Measurements from ENCODE around the gene ALDH1B1.
"Not testable (repeated sequence)": the region's sequence is repeated elsewhere in the genome, so short reads cannot be mapped to it uniquely, and the experiment has no call there.

ALDH1B1 gene

DNA sequence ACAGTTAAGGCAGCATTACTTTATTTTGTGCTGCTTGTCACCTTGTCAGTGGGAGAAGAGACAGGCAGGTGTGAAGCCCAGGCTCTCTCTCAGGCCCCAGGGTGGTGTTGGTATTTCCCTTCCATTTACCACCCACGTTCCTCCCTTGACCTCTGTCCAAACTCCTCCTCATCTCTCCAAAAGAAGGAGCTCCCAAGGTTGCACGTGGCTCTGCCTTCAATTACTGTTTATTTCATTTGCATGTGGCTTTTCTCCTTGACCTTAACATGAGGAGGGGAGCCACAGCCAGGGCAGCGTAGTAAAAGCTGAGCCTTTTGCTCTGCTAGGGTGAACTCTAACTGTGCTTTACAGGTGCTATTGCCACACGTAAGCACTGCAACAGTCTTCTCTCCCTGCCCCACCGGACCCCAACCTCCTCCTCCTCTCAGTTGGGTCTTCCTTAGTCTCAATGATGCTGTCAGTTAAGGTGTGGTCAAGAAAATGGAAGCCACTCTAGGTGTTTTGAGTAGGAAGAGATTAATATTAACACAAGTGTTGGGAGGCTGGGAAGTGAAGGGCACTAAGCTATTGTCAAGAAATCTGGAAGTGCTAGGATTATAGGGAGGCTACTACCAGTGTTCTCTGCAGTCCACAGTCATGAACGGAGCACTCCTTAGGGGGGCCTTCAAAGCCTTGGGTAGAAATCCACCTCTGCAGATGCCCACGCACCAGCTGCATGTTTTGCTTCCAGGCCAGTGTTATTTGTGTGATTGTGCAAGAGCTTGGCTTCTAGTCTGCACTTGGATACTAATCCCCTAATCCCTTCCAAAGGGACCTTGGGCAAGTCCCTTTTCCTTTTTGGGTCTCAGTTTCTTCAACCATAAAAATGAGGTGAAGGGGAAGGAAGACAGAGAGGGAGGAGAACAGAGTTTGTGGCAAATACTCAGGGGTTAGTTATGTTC, 3.9 kb upstream of the ALDH1B1 start:
- no peak for DNase-seq
- H3K4me1 Mint-ChIP-seq: peaks cover 10% of the 10 kb centered on the region
- no peak overlapping the region for H3K27ac Mint-ChIP-seq
- H3K9me3 Mint-ChIP-seq: no peaks in the 10 kb centered on the region
- ATAC-seq: no peak
- no peak overlapping the region for H3K4me3 Mint-ChIP-seq
- H3K27me3 Mint-ChIP-seq: peaks cover 19% of the 10 kb centered on the region
- no peaks in the 10 kb centered on the region for H3K36me3 Mint-ChIP-seq (ENCODE audit: low read depth)

DNA sequence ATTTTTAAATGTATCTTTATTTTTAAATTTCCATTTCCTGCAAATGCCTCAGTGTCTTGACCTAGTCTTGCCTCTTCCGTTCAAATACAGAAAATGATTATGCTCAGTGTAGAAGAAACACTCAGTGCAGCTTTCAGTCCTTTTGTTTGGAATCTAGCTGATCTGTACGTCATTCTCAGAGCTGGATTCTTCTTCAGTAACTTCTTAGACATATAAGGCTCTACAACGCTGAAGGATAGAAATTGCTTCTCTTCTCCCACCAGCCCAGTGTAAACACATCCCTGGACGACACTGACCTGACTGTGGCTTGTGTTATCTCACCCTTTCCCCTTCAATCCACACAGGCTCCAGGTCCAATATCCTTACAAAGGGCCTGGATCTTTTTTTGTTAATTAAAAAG, 3.2 kb upstream of the ALDH1B1 start:
- Mint-ChIP-seq H3K4me1 (peaks cover 15% of the 10 kb centered on the region), H3K27me3 (peaks cover 19% of the 10 kb centered on the region), H3K4me3 (no peak overlapping the region), H3K9me3 (no peaks in the 10 kb centered on the region), H3K27ac (no peak overlapping the region), H3K36me3 (ENCODE audit: low read depth) (peaks cover under 1% of the 10 kb centered on the region)
- DNase-seq: no peak
- no peak for ATAC-seq

DNA sequence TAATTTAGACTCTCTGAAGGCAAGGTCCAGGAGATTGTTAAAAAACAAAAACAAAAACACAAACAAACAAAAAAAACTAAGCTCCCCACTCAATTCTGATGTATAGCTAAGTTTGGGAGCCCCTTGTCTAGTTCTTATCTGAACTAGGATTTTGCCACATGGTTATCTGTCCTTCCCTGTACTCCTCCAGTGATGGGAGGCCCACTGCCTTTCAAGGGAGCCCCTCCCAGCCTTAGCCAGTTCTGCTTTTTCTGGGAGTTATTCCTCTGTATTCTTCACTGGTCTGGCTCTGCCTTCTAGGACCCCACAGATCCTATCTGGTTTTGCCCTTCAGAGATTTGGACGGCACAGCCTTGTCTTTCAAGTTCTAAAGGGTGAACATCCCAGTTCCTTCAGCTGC, 2.1 kb upstream of the ALDH1B1 start:
- DNase-seq (no peak), ATAC-seq (no peak)
- H3K27me3 Mint-ChIP-seq: peaks cover 11% of the 10 kb centered on the region
- peaks cover 15% of the 10 kb centered on the region for H3K4me1 Mint-ChIP-seq
- H3K4me3 Mint-ChIP-seq: no peak overlapping the region
- peaks cover 8% of the 10 kb centered on the region for H3K36me3 Mint-ChIP-seq (ENCODE audit: low read depth)
- H3K9me3 Mint-ChIP-seq: no peaks in the 10 kb centered on the region
- H3K27ac Mint-ChIP-seq: no peak overlapping the region

DNA sequence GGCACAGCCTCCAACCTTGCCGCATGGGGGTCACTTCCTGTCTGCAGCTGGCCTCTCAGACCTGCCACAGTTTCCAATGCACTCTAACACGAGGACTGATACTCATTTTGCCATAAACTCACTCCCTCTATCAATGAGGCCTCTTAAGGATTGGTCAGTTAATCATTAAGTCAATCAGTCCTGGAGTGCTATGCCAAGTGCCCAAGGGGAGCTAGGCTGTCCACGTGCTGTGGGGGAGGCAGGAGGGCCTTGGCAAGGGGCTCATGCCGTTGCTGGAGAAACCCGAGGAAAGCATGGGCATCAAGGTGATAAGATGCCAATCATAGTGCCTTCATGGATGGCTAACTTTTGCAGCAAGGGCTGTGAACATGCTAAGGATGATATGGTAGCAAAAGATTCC, 1.7 kb upstream of the ALDH1B1 start:
- peak overlapping the region; percentile 15 for H3K4me3 Mint-ChIP-seq
- peaks cover 15% of the 10 kb centered on the region for H3K4me1 Mint-ChIP-seq
- DNase-seq (no peak), ATAC-seq (no peak)
- no peaks in the 10 kb centered on the region for H3K9me3 Mint-ChIP-seq
- H3K36me3 Mint-ChIP-seq (ENCODE audit: low read depth): peaks cover 11% of the 10 kb centered on the region
- H3K27me3 Mint-ChIP-seq: peaks cover 9% of the 10 kb centered on the region
- H3K27ac Mint-ChIP-seq: no peak overlapping the region

DNA sequence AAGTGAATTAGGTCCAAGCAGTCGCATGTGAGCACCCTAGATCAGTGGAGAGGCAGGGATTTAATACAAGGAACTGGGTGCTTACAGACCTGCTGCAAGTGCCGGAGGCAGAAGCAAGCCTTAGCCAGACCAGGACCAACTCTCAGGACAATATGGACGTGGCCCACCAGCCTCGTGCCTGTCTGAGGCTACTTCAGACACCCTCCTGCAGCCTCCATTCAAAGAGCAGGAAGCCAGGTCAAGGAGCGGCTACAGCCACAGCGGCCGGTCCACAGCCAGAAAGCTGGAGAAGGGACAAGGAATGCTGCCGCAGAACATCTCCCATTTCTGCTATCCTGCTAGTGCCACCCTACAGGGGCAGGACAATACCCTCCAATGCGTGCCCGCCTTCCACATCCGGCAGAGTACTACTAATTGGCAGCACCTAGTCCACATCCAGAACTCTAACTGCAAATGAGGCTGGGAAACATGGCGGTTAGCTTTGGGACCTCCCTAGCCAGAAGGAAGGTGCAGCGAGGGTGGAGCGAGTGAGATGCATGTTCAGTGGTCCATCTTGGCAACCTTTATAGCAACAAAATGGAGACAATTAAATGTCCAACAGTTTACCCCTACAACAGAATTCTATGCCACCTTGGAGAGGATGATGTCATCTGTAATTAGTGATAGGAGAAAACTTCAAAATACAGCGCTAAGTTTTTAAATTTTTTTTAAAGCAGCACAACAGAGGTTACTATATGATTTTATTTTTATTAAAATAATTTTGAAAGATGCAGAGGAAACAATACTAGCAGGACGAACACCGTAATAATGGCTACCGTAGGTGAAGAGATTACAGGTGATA, 1.0 kb upstream of the ALDH1B1 start:
- Mint-ChIP-seq H3K4me1 (peaks cover 15% of the 10 kb centered on the region), H3K4me3 (peak overlapping the region; percentile 89), H3K27me3 (peaks cover 9% of the 10 kb centered on the region), H3K36me3 (ENCODE audit: low read depth) (peaks cover 17% of the 10 kb centered on the region), H3K27ac (peak overlapping the region; percentile 83), H3K9me3 (no peaks in the 10 kb centered on the region)
- ATAC-seq (no peak), DNase-seq (no peak)

DNA sequence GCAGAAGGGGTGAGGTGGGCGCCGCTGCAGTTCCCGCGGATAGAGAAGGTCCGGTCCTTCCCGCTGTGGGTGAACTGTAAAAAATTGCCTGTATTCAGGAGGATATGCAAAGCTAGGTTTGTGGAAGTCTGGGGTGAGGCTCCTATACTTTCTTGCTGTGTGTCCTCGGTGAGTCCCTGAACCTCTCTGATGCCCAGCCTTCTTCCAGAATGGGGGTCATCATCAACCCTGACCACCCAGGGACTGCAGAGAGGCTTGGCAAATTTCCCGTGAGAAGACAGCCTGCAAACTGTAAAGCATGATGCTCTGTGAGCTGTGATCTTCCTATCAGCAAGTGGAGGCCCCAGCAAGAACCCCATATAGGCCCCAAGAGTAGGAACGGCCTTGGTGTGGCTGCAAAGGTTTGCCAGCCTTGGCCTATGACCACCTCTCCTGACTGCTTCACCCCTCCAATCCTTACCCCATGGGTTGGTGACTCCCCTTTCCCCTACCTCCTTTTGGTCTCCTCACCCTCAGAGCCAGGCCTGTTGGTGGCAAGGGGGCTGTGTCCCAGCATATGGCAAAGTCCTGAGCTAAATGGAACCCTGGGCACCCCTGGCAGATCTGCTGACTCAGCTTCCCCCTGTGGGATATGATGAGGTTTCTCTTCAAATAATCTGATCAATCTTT, 760 bp downstream of the ALDH1B1 start:
- no peak for ATAC-seq
- no peaks in the 10 kb centered on the region for H3K9me3 Mint-ChIP-seq
- peak; percentile 2 for DNase-seq
- peaks cover 31% of the 10 kb centered on the region for H3K36me3 Mint-ChIP-seq (ENCODE audit: low read depth)
- peak overlapping the region; percentile 89 for H3K4me3 Mint-ChIP-seq
- H3K27me3 Mint-ChIP-seq: peaks cover 6% of the 10 kb centered on the region
- peak overlapping the region; percentile 88 for H3K27ac Mint-ChIP-seq
- peaks cover 15% of the 10 kb centered on the region for H3K4me1 Mint-ChIP-seq

DNA sequence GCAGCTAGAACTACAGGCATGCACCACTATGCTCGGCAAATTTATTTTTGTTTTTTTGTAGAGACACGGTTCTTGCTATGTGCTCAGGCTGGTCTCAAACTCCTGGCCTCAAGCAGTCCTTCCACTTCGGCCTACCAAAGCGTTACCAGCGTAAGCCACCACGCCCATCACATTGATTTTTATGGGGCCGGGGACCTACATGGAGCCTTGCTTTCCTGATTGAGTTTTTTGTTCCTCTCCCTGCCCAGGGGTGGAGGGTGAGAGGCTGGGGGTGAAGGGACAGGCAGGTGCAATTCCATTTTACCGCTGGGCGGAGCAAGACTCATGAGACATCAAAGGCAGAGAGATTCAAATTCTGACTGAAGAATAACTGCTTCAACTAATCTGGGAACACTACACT, 1.9 kb downstream of the ALDH1B1 start:
- peaks cover 6% of the 10 kb centered on the region for H3K27me3 Mint-ChIP-seq
- H3K36me3 Mint-ChIP-seq (ENCODE audit: low read depth): peaks cover 37% of the 10 kb centered on the region
- H3K4me1 Mint-ChIP-seq: peaks cover 15% of the 10 kb centered on the region
- H3K27ac Mint-ChIP-seq: no peak overlapping the region
- H3K9me3 Mint-ChIP-seq: no peaks in the 10 kb centered on the region
- DNase-seq: no peak
- ATAC-seq: no peak
- H3K4me3 Mint-ChIP-seq: no peak overlapping the region

DNA sequence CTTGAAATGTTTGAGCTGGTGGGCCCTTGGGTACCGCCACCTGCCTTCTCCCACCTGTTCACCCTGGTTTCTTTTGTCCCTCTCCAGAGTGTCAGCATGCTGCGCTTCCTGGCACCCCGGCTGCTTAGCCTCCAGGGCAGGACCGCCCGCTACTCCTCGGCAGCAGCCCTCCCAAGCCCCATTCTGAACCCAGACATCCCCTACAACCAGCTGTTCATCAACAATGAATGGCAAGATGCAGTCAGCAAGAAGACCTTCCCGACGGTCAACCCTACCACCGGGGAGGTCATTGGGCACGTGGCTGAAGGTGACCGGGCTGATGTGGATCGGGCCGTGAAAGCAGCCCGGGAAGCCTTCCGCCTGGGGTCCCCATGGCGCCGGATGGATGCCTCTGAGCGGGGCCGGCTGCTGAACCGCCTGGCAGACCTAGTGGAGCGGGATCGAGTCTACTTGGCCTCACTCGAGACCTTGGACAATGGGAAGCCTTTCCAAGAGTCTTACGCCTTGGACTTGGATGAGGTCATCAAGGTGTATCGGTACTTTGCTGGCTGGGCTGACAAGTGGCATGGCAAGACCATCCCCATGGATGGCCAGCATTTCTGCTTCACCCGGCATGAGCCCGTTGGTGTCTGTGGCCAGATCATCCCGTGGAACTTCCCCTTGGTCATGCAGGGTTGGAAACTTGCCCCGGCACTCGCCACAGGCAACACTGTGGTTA, 3.3 kb downstream of the ALDH1B1 start:
- Mint-ChIP-seq H3K4me3 (no peak overlapping the region), H3K36me3 (ENCODE audit: low read depth) (peaks cover 39% of the 10 kb centered on the region), H3K27me3 (peaks cover 6% of the 10 kb centered on the region), H3K9me3 (no peaks in the 10 kb centered on the region), H3K4me1 (peaks cover 15% of the 10 kb centered on the region), H3K27ac (no peak overlapping the region)
- ATAC-seq: no peak
- no peak for DNase-seq

DNA sequence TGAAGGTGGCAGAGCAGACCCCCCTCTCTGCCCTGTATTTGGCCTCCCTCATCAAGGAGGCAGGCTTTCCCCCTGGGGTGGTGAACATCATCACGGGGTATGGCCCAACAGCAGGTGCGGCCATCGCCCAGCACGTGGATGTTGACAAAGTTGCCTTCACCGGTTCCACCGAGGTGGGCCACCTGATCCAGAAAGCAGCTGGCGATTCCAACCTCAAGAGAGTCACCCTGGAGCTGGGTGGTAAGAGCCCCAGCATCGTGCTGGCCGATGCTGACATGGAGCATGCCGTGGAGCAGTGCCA, 3.8 kb downstream of the ALDH1B1 start:
- no peak overlapping the region for H3K4me3 Mint-ChIP-seq

DNA sequence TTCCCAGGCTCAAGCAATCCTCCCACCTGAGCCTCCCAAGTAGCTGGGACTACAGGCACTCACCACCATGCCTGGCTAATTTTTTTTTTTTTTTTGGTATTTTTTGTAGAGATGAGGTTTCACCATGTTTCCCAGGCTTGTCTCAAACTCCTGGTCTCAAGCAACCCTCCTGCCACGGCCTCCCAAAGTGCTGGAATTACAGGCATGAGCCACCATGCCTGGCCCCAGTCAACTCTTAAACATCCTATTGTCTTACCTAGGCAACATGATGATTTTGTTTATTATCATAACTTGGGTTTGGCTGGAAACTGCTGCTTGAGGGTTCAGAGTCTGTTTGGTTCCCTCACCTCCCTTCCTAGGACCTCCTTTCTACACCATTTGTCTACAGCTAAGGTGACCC, 6.7 kb downstream of the ALDH1B1 start:
- H3K9me3 Mint-ChIP-seq, H3K4me3 Mint-ChIP-seq, H3K4me1 Mint-ChIP-seq, ATAC-seq, DNase-seq, H3K27me3 Mint-ChIP-seq, H3K27ac Mint-ChIP-seq: not testable (repeated sequence)
- peaks cover 39% of the 10 kb centered on the region for H3K36me3 Mint-ChIP-seq (ENCODE audit: low read depth)

More for the DNA sequence above, 3.8 kb downstream of the ALDH1B1 start:
- no peak for DNase-seq
- H3K27ac Mint-ChIP-seq: no peak overlapping the region
- H3K27me3 Mint-ChIP-seq: peaks cover 9% of the 10 kb centered on the region
- no peak for ATAC-seq
- peaks cover 39% of the 10 kb centered on the region for H3K36me3 Mint-ChIP-seq (ENCODE audit: low read depth)
- peaks cover 15% of the 10 kb centered on the region for H3K4me1 Mint-ChIP-seq
- no peaks in the 10 kb centered on the region for H3K9me3 Mint-ChIP-seq

DNA sequence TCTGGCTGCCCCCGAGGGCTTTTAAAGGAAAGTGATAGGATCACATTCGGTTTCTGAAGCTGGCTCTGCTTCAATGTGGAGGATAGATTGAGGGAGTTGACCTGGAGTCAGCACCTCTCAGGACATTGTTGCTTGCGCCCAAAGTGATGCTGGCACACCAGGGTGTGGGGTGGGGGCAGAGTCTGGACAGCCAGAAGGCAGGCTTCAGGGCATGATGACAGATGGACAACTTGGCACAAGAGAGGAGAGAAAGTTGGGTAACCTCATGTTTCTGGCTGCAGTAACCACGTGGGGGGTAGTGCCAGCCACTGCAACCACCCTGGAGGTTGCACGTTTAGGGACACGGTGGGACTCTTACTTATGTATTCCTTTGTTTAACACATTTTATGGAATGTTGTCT, 9.5 kb downstream of the ALDH1B1 start:
- no peak for DNase-seq
- Mint-ChIP-seq H3K27ac (no peak overlapping the region), H3K27me3 (peaks cover 21% of the 10 kb centered on the region), H3K36me3 (ENCODE audit: low read depth) (peaks cover 18% of the 10 kb centered on the region), H3K4me1 (no peaks in the 10 kb centered on the region), H3K4me3 (no peak overlapping the region), H3K9me3 (no peaks in the 10 kb centered on the region)
- no peak for ATAC-seq

DNA sequence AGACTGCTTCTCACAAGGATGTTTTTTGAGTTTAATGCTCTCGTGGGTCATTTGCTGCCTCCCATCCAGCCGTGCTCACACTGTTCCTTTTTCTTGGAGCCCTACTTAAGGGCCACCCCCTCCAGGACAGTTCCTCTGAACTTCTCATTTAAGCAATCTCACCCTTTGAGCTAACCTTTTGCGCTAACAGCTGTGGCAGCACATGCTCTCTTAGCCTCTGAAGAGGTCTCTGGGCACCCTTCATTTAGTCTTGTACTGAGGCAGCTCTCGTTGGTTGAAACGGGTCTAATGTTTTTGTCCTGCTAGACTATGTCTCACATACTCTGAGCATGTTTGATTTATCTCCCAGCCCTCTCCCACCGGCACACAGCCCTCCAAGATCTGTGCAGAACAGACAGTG, 11.8 kb downstream of the ALDH1B1 start:
- Mint-ChIP-seq H3K9me3 (no peaks in the 10 kb centered on the region), H3K36me3 (ENCODE audit: low read depth) (peaks cover 3% of the 10 kb centered on the region), H3K27ac (no peak overlapping the region), H3K4me3 (no peak overlapping the region), H3K27me3 (peaks cover 21% of the 10 kb centered on the region), H3K4me1 (no peaks in the 10 kb centered on the region)
- ATAC-seq: no peak
- no peak for DNase-seq

DNA sequence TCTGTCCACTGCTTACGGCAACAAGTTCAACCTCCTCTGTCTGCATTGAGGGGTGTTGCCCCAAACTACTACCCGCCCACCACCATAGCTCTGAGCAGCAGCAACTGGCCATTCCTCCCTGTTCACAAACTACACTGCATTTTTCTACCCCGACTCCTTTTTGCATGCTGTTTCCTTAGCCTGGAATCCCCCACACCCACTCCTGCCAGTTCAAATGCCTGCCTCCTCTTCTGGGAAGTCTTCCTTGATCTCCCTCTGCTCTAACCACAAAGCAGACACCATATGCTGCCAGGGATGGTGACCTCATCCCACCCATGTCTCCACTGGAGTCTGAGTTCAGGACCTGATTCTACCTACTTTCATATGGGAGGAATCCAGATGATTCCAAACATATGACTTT, 13.3 kb downstream of the ALDH1B1 start:
- no peaks in the 10 kb centered on the region for H3K36me3 Mint-ChIP-seq (ENCODE audit: low read depth)
- no peaks in the 10 kb centered on the region for H3K4me1 Mint-ChIP-seq
- peaks cover 21% of the 10 kb centered on the region for H3K27me3 Mint-ChIP-seq
- ATAC-seq: no peak
- H3K9me3 Mint-ChIP-seq: no peaks in the 10 kb centered on the region
- DNase-seq: no peak
- H3K4me3 Mint-ChIP-seq: no peak overlapping the region
- no peak overlapping the region for H3K27ac Mint-ChIP-seq

DNA sequence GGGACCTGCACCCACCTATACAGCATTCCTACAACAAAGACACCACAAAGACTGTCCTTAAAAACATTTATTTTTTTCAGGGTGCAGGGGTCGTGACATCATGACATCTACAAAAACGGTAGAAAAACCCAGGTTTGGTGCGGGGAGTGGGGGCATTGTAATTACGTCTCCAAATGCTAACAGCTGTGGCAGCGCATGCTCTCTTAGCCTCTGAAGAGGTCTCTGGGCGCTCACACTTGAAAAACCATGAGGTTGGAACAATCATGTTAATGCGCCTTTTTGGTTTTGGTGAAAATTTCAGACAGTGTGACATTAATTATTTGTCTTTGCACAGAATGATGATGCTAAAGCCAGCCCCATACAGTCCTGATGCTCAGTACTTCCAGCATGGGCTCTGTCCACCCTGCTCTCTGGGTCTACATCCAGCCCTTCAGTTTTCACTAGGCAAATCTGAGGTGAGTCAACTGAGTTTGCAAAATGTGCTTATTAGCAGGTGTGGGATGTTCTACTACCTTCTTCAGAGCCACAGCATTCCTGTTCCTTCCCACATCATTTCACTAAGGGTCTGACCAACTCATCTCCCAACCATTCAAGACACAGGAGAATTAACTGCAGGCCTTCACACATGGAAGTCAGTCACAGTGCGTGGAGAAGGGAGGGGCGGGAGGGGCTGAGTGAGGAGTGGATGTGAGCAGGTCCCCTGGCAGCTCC, 14.1 kb downstream of the ALDH1B1 start:
- peaks cover 16% of the 10 kb centered on the region for H3K27me3 Mint-ChIP-seq
- H3K27ac Mint-ChIP-seq: no peak overlapping the region
- no peak overlapping the region for H3K4me3 Mint-ChIP-seq
- no peaks in the 10 kb centered on the region for H3K9me3 Mint-ChIP-seq
- no peak for ATAC-seq
- DNase-seq: no peak
- no peaks in the 10 kb centered on the region for H3K4me1 Mint-ChIP-seq
- H3K36me3 Mint-ChIP-seq (ENCODE audit: low read depth): no peaks in the 10 kb centered on the region
